B cell (primary cell): ENCODE measurements around the gene RCN1. TPM values are rescaled to one million over a fixed set of nuclear protein-coding genes. Genes with fewer than 3 reads are reported as not detected.

ENCODE experiments used
- ATAC-seq: fragments of 200-7000 bp; cut with Tn5 transposase; one replicate; pipeline ENCODE4 v1.10.0; 2021; ENCODE audit warnings: low read depth, mild to moderate bottlenecking, moderate number of reproducible peaks, moderate library complexity
- CTCF ChIA-PET: fragments of 350-600 bp; sonication (Branson Sonifier 250); formaldehyde crosslinking; loops from one replicate; lab custom pipeline; 2021; ENCODE audit warnings: antibody characterized with exemption, inconsistent platforms; lab: Charles Lee
- POLR2A ChIA-PET: fragments of 350-600 bp; sonication (Branson Sonifier 250); formaldehyde crosslinking; loops from one replicate; lab custom pipeline; 2021; ENCODE audit warnings: antibody characterized with exemption; lab: Charles Lee
- DNase-seq: peaks from one replicate; pipeline ENCODE4 v3.0.0; 2013
- H2AFZ ChIP-seq: 2 replicates; pipeline ENCODE4 v1.6.1; 2012; ENCODE audit warnings: mild to moderate bottlenecking, low read depth, low read length; ENCODE audit not compliant: insufficient read depth, poor library complexity, severe bottlenecking
- H3K27ac ChIP-seq, 2 donors: 1 replicate in 1 of 2; 2 replicates in 1 of 2; pipeline ENCODE4 v1.5.1; 2012 to 2013; ENCODE audit warnings: low read length in 2 of 2, mild to moderate bottlenecking in 2 of 2, moderate library complexity in 1 of 2
- H3K27me3 ChIP-seq, 4 experiments: fragments of 200-600 bp in 1 of 4; sonication (generic) in 1 of 4; replicated peaks in 1 of 4; 1 replicate in 2 of 4; 2 replicates in 2 of 4; pipeline versions ENCODE4 v1.6.1 to v1.7.0; 2013 to 2016; ENCODE audit warnings: low read length in 3 of 4, mild to moderate bottlenecking in 2 of 4, mixed read lengths in 1 of 4, moderate library complexity in 1 of 4; ENCODE audit not compliant: insufficient read depth in 4 of 4, control insufficient read depth in 3 of 4; ENCODE audit errors: control extremely low read depth in 1 of 4
- H3K36me3 ChIP-seq, 2 experiments: replicated peaks in 1 of 2; 1 replicate in 1 of 2; 2 replicates in 1 of 2; pipeline versions ENCODE4 v1.6.1 to v1.7.1; 2013; ENCODE audit warnings: low read length in 1 of 2; ENCODE audit not compliant: insufficient read depth in 2 of 2, control insufficient read depth in 1 of 2; ENCODE audit errors: control extremely low read depth in 1 of 2, extremely low read depth in 1 of 2
- H3K4me1 ChIP-seq, 2 donors: fragments of 200-600 bp in 1 of 2; sonication (generic) in 1 of 2; 1 replicate in 1 of 2; 2 replicates in 1 of 2; pipeline versions ENCODE4 v1.5.1 to v1.6.1; 2013 to 2017; ENCODE audit warnings: low read length in 2 of 2; ENCODE audit not compliant: control insufficient read depth in 2 of 2, insufficient read depth in 2 of 2
- H3K4me2 ChIP-seq: replicated peaks from 2 replicates; pipeline ENCODE3; 2012; ENCODE audit warnings: mild to moderate bottlenecking, low read depth, low read length; ENCODE audit not compliant: poor library complexity, severe bottlenecking
- H3K4me3 ChIP-seq, 5 experiments: fragments of 200-600 bp in 1 of 5; sonication (generic) in 1 of 5; 1 replicate in 3 of 5; 2 replicates in 2 of 5; pipeline versions ENCODE4 v1.5.1 to v1.7.0; 2011 to 2016; ENCODE audit warnings: low read length in 4 of 5, mild to moderate bottlenecking in 4 of 5, low read depth in 2 of 5, control low read depth in 1 of 5, moderate library complexity in 1 of 5; ENCODE audit not compliant: insufficient read depth in 1 of 5; ENCODE audit errors: control extremely low read depth in 1 of 5, extremely low read depth in 1 of 5
- H3K79me2 ChIP-seq: fragments of 200-600 bp; sonication (generic); one replicate; pipeline ENCODE4 v1.6.0; 2016; ENCODE audit warnings: low read length; ENCODE audit not compliant: control insufficient read depth, insufficient read depth
- H3K9ac ChIP-seq: fragments of 200-600 bp; sonication (generic); 2 replicates; pipeline ENCODE4 v1.6.1; 2017; ENCODE audit warnings: mild to moderate bottlenecking, low read length, moderate library complexity
- H3K9me3 ChIP-seq, 3 donors: one replicate each; pipeline versions ENCODE4 v1.6.1 to v1.7.1; 2013; ENCODE audit warnings: low read length in 2 of 3; ENCODE audit not compliant: control insufficient read depth in 2 of 3, insufficient read depth in 1 of 3; ENCODE audit errors: control extremely low read depth in 1 of 3
- H4K20me1 ChIP-seq: 2 replicates; pipeline ENCODE4 v1.6.0; 2012; ENCODE audit warnings: mild to moderate bottlenecking, low read length; ENCODE audit not compliant: insufficient read depth, control insufficient read depth, poor library complexity, severe bottlenecking
- H3K27ac Mint-ChIP-seq: one replicate; pipeline ENCODE4 v1.8.0; 2021; ENCODE audit warnings: mixed read lengths
- H3K27me3 Mint-ChIP-seq: one replicate; pipeline ENCODE4 v1.8.0; 2021; ENCODE audit warnings: mixed read lengths
- H3K4me1 Mint-ChIP-seq: one replicate; pipeline ENCODE4 v1.8.0; 2021; ENCODE audit warnings: mixed read lengths
- H3K4me3 Mint-ChIP-seq: one replicate; pipeline ENCODE4 v1.8.0; 2021; ENCODE audit warnings: mixed read lengths
- H3K9me3 Mint-ChIP-seq: one replicate; pipeline ENCODE4 v1.8.0; 2022; ENCODE audit warnings: mixed read lengths; ENCODE audit not compliant: insufficient read depth
- EZH2 ChIP-seq: IDR thresholded peaks from 2 replicates; pipeline ENCODE4 v1.6.1; 2012; ENCODE audit warnings: borderline replicate concordance, low read depth, mild to moderate bottlenecking, moderate library complexity, low read length; ENCODE audit not compliant: insufficient read depth, poor library complexity, severe bottlenecking
- WGBS: methylation state at CpG from one replicate; pipeline ENCODE4 v1.1.5; 2013; ENCODE audit warnings: missing lambda C conversion rate; ENCODE audit not compliant: insufficient coverage; 5-methylcytosine and 5-hydroxymethylcytosine counted together
- intact Hi-C: fragments of 100-400 bp; cut with micrococcal nuclease; formaldehyde crosslinking; loops from one replicate; pipeline ENCODE4 v1.10.0; 2022
- polyA plus RNA-seq: library from polyadenylated mRNA; depleted of rRNA; stranded (reverse); fragments of >200 nt; gene quantifications from 2 replicates; pipeline ENCODE4 v1.2.3, GENCODE V29; 2012
- total RNA-seq, 2 donors: library from RNA; stranded (reverse); fragments of 120-200 nt in 1 of 2; gene quantifications; 1 replicate in 1 of 2; 2 replicates in 1 of 2; pipeline versions ENCODE4 v1.2.3 to v1.2.4, GENCODE V29; 2013 to 2022
- TF ChIP-seq, protein P1 (sequence below): fragments of 200-600 bp; IDR thresholded peaks from one replicate; pipeline ENCODE4 v1.8.0; 2022; ENCODE audit warnings: antibody characterized with exemption, mild to moderate bottlenecking

The RCN1 gene
- total and polyA plus RNA-seq, 2 donors (not counting 1 experiment from before 2014, with no cell fraction given): 2.6 to 3.8 TPM

- ATAC-seq (no peak), DNase-seq (no peak)
- Histone ChIP-seq H3K27ac (no peak overlapping the region), H3K4me2 (no peak overlapping the region), H3K79me2 (no peaks in the 10 kb centered on the region), H3K9me3 (no peaks in the 10 kb centered on the region), H3K27me3 (no peaks in the 10 kb centered on the region), H3K4me1 (no peaks in the 10 kb centered on the region), H3K4me3 (no peak overlapping the region), H4K20me1 (no peaks in the 10 kb centered on the region), H3K9ac (no peak overlapping the region), H3K36me3 (no peaks in the 10 kb centered on the region), H2AFZ (no peak overlapping the region)
- TF ChIP-seq, protein P1, sequence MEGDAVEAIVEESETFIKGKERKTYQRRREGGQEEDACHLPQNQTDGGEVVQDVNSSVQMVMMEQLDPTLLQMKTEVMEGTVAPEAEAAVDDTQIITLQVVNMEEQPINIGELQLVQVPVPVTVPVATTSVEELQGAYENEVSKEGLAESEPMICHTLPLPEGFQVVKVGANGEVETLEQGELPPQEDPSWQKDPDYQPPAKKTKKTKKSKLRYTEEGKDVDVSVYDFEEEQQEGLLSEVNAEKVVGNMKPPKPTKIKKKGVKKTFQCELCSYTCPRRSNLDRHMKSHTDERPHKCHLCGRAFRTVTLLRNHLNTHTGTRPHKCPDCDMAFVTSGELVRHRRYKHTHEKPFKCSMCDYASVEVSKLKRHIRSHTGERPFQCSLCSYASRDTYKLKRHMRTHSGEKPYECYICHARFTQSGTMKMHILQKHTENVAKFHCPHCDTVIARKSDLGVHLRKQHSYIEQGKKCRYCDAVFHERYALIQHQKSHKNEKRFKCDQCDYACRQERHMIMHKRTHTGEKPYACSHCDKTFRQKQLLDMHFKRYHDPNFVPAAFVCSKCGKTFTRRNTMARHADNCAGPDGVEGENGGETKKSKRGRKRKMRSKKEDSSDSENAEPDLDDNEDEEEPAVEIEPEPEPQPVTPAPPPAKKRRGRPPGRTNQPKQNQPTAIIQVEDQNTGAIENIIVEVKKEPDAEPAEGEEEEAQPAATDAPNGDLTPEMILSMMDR: no peak
- TF ChIP-seq EZH2: no peak
- H3K27me3 Mint-ChIP-seq: peaks cover 35% of the 10 kb centered on the region
- intact Hi-C loops: no loop called here
- POLR2A ChIA-PET: no interaction called here
- no peak overlapping the region for H3K4me3 Mint-ChIP-seq
- WGBS: 71% methylated on average over 7 of the region's 12 CpGs
- H3K27ac Mint-ChIP-seq: no peak overlapping the region
- no peaks in the 10 kb centered on the region for H3K4me1 Mint-ChIP-seq
- no peaks in the 10 kb centered on the region for H3K9me3 Mint-ChIP-seq
- CTCF ChIA-PET: interaction anchor here (0.8 kb wide), 1 partner anchor 13 kb away, joined by 3 read pairs; no protein-coding TSS in a partner anchor
These were observed 17.8 kb upstream of the RCN1 start for GRCh38 chr11:32072872-32073643.

GRCh38 chr11:32073644-32074026 lies 17.2 kb upstream of the RCN1 start:
- H3K27ac ChIP-seq: no peak overlapping the region
- H3K36me3 ChIP-seq: no peaks in the 10 kb centered on the region
- H3K79me2 ChIP-seq: no peaks in the 10 kb centered on the region
- Mint-ChIP-seq H3K27ac (no peak overlapping the region), H3K4me1 (no peaks in the 10 kb centered on the region), H3K4me3 (no peak overlapping the region), H3K9me3 (no peaks in the 10 kb centered on the region), H3K27me3 (peaks cover 33% of the 10 kb centered on the region)
- no peaks in the 10 kb centered on the region for H3K4me1 ChIP-seq
- TF ChIP-seq, protein P1: no peak
- TF ChIP-seq EZH2: no peak
- no peak overlapping the region for H2AFZ ChIP-seq
- H3K4me3 ChIP-seq: no peak overlapping the region
- intact Hi-C loops: no loop called here
- ChIA-PET POLR2A (no interaction called here), CTCF (no interaction called here)
- DNase-seq: no peak
- H3K9ac ChIP-seq: no peak overlapping the region
- H3K27me3 ChIP-seq: no peaks in the 10 kb centered on the region
- no peak for ATAC-seq
- no CpG with 5 or more reads among the region's 1 CpG for WGBS
- H4K20me1 ChIP-seq: no peaks in the 10 kb centered on the region
- H3K9me3 ChIP-seq: no peaks in the 10 kb centered on the region
- no peak overlapping the region for H3K4me2 ChIP-seq
